NAMALWA (cell line): ENCODE results near the gene RASGRF1.

Source experiments
- DNase-seq: peaks from one replicate; pipeline ENCODE4 v3.0.0-alpha.2; 2015; ENCODE audit warnings: low spot score

The RASGRF1 gene

GRCh38 chr15:79101866-79102581, 11.4 kb upstream of the RASGRF1 start:
- DNase-seq = no peak

GRCh38 chr15:79099692-79100091, 9.1 kb upstream of the RASGRF1 start:
- no peak for DNase-seq

GRCh38 chr15:79094611-79095021, 4.0 kb upstream of the RASGRF1 start:
- no peak for DNase-seq

GRCh38 chr15:79093352-79093935, 2.9 kb upstream of the RASGRF1 start:
- DNase-seq = no peak

- DNase-seq = no peak
Measured at GRCh38 chr15:79092382-79092781, 1.8 kb upstream of the RASGRF1 start.

GRCh38 chr15:79091204-79091867, 756 bp upstream of the RASGRF1 start:
- no peak for DNase-seq

GRCh38 chr15:79089890-79090486, 592 bp downstream of the RASGRF1 start:
- DNase-seq = no peak

- DNase-seq = no peak
Measured at GRCh38 chr15:79089331-79089889, 1.2 kb downstream of the RASGRF1 start.

GRCh38 chr15:79088426-79089205, 2.0 kb downstream of the RASGRF1 start:
- no peak for DNase-seq

- no peak for DNase-seq
Measured at GRCh38 chr15:79086814-79087213, 3.8 kb downstream of the RASGRF1 start.

- no peak for DNase-seq
Measured at GRCh38 chr15:79084308-79084968, 6.1 kb downstream of the RASGRF1 start.

GRCh38 chr15:79083154-79083553, 7.4 kb downstream of the RASGRF1 start:
- no peak for DNase-seq

GRCh38 chr15:79082363-79083070, 8.1 kb downstream of the RASGRF1 start:
- no peak for DNase-seq

GRCh38 chr15:79078763-79079410, 11.7 kb downstream of the RASGRF1 start:
- no peak for DNase-seq

GRCh38 chr15:79078003-79078402, 12.6 kb downstream of the RASGRF1 start:
- DNase-seq = no peak

GRCh38 chr15:79076661-79077060, 13.9 kb downstream of the RASGRF1 start:
- DNase-seq = no peak

- DNase-seq = no peak
Measured at GRCh38 chr15:79075256-79075655, 15.3 kb downstream of the RASGRF1 start.

- DNase-seq = no peak
Measured at GRCh38 chr15:79073336-79073735, 17.2 kb downstream of the RASGRF1 start.

- no peak for DNase-seq
Measured at GRCh38 chr15:79071901-79072300, 18.7 kb downstream of the RASGRF1 start.

GRCh38 chr15:79068790-79069189, 21.8 kb downstream of the RASGRF1 start:
- no peak for DNase-seq
